Colon (tissue), 2 donors: ENCODE data around the gene LRGUK.
"Not testable (repeated sequence)": the region's sequence is repeated elsewhere in the genome, so short reads cannot be mapped to it uniquely, and the experiment has no call there.

Source experiments
- FAIRE-seq: peaks from 2 replicates; lab custom pipeline; 2012; peaks lifted over from hg19 to GRCh38; lab: Jason Lieb, UNC
- donor health status: control.
- donor health status: control.

Gene LRGUK

DNA sequence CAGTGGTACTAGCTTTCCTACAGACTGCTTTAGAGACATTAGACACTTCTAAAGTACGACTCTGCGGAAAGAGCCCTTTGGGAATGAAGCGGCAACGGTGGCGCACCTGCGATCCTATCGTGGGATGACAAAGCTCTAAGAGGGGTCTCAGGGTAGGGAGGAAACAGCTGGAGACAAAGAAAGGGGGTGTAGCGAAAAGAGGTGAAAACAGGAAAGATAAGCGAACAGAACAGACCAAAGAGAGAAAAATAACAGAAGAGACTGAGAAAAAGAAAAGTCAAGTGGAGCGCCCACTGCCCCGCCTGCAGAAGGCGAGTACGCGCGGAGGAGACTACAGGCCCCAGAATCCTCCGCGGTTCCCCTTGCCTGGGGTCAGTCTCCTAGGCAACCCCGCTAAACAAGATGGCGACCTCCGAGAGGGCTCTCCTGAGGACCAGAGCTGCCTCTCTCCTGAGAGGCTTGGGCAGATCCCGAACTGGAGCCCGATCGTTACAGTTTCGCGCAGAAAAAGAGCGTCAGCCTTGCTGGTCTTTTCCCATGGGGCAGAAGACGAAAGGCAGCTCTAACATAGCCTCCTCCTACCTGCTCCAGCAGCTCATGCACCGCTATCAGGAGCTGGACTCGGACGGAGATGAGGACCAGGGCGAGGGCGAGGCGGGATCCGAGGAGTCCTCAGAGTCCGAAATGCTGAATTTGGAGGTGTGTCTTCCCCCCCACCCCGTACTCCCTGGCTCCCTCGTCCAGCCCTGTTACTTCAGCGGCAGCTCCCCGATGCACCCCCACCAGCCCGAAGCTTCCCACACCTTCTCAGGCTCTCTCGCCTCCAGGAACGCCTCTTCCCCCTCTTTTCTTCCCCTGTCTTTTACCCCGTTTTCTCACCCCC lies at the start of gene LRGUK:
TSS of gene LRGUK (plus strand) at position 375 of the 883 bp plus-strand sequence. CDS start at position 403, 28 bp downstream.
- FAIRE-seq, result no peak

- not testable (repeated sequence) for FAIRE-seq
These were observed 49.6 kb upstream of the LRGUK start for GRCh38 chr7:134077560-134077959.

GRCh38 chr7:134078991-134079390 lies 48.1 kb upstream of the LRGUK start:
- no peak for FAIRE-seq

DNA sequence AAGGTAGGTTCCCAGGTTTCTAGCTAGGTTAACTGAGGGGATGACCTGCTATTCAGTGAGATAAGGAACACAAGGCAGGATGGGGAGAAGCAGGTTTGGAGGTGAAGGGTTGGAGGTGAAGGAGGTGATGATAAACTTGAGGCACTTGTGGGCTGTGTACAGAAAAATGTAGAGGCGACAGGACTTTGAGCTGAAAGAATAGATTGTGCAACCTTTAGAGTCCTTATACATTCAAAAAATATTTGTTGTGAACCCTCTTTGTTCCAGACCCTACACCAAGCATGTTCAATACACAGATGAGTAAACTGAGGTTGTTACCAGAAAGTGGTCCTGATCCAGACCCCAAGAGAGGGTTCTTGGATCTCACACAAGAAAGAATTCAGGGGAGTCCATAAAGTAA lies 45.4 kb upstream of the LRGUK start:
- FAIRE-seq, result no peak

GRCh38 chr7:134083766-134084487 lies 43.2 kb upstream of the LRGUK start:
- no peak for FAIRE-seq

- FAIRE-seq, result no peak
These were observed 42.5 kb upstream of the LRGUK start for GRCh38 chr7:134084488-134085144.

DNA sequence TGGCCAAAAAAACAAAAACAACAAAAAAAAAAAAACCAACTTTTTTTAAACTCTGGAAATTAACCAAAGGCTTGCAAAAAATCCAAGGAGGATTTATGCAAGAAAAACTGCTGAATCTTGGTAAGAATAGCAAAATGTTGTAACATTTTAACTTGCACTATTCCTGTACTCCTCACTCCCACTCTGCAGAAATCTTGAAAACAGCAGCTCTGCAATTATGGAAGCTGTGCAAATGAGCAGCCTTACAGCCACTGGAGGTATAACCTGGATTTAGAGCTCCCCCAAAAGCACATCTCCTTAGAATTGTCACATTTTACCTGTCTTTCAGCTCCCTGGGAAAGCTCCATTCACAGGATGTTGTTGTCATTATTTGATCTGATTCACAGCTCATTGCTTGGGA lies 41.8 kb upstream of the LRGUK start:
- no peak for FAIRE-seq

- no peak for FAIRE-seq
These were observed 40.0 kb upstream of the LRGUK start for GRCh38 chr7:134086998-134087735.

- FAIRE-seq, result no peak
These were observed 38.9 kb upstream of the LRGUK start for GRCh38 chr7:134088199-134088598.

GRCh38 chr7:134089446-134089845 lies 37.7 kb upstream of the LRGUK start:
- FAIRE-seq, result no peak

DNA sequence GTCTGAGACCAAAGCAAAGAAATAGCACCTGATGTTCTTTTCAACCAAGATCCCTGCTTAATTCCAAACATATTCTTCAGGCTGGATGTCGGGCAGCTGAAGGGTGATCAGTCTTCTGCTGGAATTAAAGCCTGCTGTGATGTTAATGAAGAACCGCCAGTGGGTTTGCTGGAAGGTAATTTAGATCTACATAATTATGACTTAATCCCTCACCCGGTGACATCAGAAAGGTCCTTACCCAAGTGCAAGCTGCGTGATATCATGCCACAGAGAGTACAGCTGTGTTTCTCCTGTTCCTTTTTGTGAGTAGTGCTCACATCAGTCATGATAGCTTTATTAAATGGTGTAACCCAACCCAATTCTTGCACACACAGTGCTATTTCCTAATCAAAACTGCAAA lies 29.1 kb upstream of the LRGUK start:
- FAIRE-seq, result no peak

- FAIRE-seq, result no peak
These were observed 25.4 kb upstream of the LRGUK start for GRCh38 chr7:134101716-134102115.

DNA sequence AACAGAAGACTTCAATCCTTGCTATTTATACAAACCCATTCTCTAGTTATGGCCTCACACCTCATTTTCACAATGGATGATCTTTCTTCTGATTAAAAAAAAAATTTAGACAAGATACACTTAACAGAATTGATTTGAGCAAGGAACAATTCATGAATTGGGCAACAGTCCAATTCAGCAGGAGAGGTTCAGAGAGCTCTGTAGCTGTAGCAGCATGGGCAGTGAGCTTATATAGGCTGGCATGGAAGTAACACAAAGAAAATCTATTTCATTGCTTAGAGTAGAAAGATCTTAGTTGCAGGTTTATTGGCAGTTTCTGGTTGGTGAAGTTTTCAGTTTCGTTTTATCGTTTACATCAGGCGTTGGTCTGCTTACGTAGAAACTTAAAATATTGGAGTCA lies 23.0 kb upstream of the LRGUK start:
- FAIRE-seq, result no peak

DNA sequence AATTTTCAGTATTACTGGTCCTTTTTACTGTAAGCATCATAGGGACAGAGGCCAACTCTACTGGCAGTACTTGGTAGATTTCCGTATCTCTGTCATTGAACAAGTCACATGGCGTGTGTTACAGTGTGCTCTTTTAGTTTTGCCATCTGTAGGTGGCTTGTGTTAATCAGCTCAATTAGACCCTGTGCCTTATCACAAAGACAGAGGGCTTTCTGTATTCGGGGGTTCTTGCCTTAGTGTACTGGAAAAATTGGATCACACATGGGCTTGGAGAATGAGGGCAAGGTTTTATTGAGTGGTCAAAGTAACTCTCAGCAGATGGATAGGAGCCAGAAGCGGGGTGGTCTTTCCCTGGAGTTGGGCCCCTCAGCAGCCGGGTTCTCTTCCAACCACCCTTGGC lies 21.3 kb upstream of the LRGUK start:
- FAIRE-seq, result no peak

- FAIRE-seq, result no peak
These were observed 18.3 kb upstream of the LRGUK start for GRCh38 chr7:134108802-134109201.

GRCh38 chr7:134113655-134114054 lies 13.5 kb upstream of the LRGUK start:
- FAIRE-seq, result no peak

DNA sequence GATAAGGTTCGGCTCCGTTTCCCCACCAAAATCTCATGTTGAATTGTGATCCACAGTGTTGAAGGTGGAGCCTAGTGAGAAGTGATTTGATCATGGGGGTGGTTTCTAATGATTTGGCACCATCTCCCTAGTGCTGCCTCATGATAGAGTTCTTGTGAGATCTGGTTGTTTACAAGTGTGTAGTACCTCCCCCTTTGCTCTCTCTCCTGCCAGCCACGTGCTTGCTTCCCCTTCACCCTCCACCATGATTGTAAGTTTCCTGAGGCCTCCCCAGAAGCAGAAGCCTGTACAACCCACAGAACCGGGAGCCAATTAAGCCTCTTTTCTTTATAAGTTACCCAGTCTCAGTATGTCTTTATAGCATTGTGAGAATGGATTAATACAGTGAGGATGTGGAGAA lies 12.1 kb upstream of the LRGUK start:
- no peak for FAIRE-seq

GRCh38 chr7:134120405-134120804 lies 6.7 kb upstream of the LRGUK start:
- no peak for FAIRE-seq

DNA sequence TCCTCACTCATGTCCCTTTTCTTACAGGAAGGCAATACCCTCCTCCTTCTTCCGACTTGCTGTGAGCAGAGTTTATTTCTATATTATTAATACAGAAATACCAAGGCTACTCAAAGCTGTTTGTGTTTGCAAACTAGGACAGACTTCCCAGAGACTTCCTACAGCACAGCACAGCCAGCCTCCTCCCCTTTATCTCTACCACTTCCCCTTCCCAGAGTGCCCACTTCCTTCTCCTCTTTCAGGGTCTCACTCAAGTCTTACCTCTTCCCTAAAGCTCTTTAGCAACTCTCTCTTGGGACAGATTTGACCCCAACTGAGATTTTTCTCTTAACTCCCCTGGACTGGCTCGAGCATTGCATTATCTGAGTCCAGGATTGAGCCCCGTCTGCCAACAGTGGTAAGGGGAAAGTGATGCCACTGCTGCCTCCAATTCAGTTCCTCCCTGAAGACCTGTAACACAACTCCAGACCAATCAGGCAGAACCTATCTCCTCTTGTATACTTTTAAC lies 5.5 kb upstream of the LRGUK start:
- FAIRE-seq, result no peak

DNA sequence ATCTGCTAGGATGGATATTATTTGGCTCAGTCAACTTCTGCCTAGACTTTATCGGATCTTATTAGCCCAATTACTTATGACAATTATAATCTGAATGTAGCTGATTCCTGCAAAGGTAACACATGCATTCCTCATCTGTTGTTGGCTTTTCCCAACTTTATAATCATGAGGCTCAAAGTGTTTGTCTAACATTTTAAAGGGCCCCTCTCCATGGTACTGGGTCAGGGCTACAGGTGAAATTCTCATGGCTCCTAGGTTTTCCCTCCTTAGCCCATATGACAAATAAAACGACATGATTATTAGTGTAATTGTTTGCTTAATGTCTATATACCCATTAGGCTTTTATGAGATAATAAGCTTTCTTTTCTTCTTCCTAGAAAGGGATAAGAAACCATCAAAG lies 4.2 kb upstream of the LRGUK start:
- no peak for FAIRE-seq

DNA sequence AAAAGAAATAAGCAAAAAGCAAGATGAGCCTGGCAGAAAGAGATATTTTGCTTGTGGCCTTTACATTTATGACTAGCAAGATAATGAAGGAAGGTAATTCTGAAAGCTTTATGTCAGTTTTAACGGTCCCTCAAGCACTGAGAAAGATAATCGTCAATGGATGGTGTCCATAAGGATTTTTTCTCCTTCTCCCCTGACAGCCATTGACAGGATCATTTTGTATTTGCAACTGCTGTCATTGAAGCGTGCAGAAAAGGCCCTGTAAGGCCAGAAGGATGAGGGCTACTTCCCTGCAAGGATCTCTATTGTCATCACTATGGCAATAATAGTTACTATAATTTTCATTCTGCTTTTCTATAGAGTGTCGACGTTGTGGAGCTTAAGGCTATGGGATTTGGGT lies 994 bp upstream of the LRGUK start:
- no peak for FAIRE-seq

- no peak for FAIRE-seq
These were observed 559 bp upstream of the LRGUK start for GRCh38 chr7:134126596-134126965.
